ENCODE results near the gene ACTMAP.

ACTMAP gene

GRCh38 chr19:40695881-40696280 lies 54.4 kb downstream of the ACTMAP start:
- DNase-seq (ENCODE audit: insufficient read length) (no peak), FAIRE-seq (no peak)
- TF ChIP-seq POLR2A (IDR thresholded peaks at IDR 0.05; ENCODE audit: low read depth, low read length) (no peak), TAF1 (IDR thresholded peaks at IDR 0.05; ENCODE audit: borderline replicate concordance, low read depth, low read length) (no peak), POLR2AphosphoS5 (IDR thresholded peaks at IDR 0.05; ENCODE audit: low read depth, low read length) (no peak)

DNA sequence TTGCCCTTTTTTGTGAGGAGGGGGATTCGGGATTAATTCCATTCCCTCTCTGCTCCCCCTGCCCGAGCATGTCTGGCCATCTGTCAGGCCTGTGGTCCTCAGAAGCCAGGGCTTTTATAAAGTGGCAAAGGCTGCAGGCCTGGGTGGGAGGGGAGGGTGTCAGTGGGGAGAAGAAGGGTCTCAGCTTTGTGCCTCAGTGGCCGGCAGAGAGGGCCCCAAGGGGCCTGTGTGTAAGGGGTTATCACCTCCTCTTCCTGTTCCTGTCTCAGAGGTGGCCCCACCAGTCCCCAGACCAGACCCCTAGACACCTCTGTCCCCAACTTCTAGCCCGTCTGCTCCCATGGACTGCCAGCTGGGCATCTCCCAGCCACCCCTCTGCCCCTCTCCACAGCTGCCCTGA lies 56.4 kb downstream of the ACTMAP start:
- TF ChIP-seq POLR2AphosphoS5 (IDR thresholded peaks at IDR 0.05; ENCODE audit: low read depth, low read length) (no peak), TAF1 (IDR thresholded peaks at IDR 0.05; ENCODE audit: borderline replicate concordance, low read depth, low read length) (no peak), POLR2A (IDR thresholded peaks at IDR 0.05; ENCODE audit: low read depth, low read length) (no peak)
- FAIRE-seq (no peak), DNase-seq (ENCODE audit: insufficient read length) (no peak)

GRCh38 chr19:40693150-40693788 lies 57.0 kb downstream of the ACTMAP start:
- DNase-seq (ENCODE audit: insufficient read length) (no peak), FAIRE-seq (no peak)
- TF ChIP-seq POLR2AphosphoS5 (IDR thresholded peaks at IDR 0.05; ENCODE audit: low read depth, low read length), result no peak
- no peak for TF ChIP-seq TAF1 (IDR thresholded peaks at IDR 0.05; ENCODE audit: borderline replicate concordance, low read depth, low read length)
- no peak for TF ChIP-seq POLR2A (IDR thresholded peaks at IDR 0.05; ENCODE audit: low read depth, low read length)

DNA sequence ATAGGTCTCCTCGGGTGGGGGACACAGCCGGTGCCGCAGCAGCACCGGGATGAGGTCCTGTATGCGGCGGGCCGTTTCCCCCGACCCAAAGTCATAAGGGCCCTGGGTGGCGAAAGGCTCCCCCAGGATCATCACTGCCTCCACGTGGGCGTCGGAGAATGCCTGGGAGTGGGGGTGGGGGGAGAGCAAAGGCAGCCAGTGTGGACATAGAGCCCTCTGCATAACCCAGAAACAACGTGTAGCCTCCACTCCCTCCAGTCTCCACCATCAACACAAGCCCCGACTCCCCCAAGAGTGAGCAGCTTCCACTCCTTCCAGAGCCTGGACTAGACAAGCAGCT lies 58.1 kb downstream of the ACTMAP start:
- no peak for FAIRE-seq
- no peak for DNase-seq (ENCODE audit: insufficient read length)
- TF ChIP-seq POLR2AphosphoS5 (IDR thresholded peaks at IDR 0.05; ENCODE audit: low read depth, low read length) (no peak), TAF1 (IDR thresholded peaks at IDR 0.05; ENCODE audit: borderline replicate concordance, low read depth, low read length) (no peak), POLR2A (IDR thresholded peaks at IDR 0.05; ENCODE audit: low read depth, low read length) (no peak)

DNA sequence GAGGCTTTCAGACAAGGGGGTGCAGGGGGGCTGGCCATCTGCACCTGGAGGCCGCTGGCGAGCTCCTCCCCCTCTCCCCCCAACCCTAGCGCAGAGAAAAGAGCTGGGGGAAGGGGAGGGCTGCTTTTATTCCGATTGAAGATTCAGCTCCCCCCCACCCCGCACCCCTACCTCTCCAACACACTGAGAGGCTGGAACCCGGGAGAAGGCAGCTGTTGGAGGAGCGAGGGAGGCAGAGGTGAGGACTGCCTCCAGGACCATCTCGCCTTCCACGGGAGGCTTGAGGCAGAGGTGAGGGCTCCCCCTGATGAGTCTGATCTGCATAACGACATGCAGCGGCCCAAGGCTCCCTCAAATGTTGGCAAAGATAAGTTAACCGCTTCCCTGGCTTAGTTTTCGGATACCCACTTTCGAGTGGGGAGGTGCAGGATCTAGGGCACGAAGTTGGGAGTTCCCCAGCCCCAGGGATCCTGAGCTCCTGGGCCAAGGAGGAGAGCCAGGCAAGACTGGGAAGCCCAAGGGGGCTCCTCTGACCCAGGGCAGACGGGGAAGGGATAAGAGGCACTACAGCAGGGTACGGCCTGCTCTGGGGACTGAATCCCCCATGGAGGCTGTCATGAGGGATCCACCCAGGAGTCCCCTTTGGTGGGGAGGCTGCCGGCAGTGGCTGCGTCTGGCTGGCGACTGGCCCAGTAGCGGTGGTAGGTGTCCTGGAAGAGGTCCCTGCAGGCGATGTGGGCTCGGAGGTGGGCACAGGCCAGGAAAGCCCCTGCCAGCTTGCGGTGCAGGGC lies 58.7 kb downstream of the ACTMAP start:
- no peak for DNase-seq (ENCODE audit: insufficient read length)
- FAIRE-seq, result no peak
- TF ChIP-seq POLR2AphosphoS5 (IDR thresholded peaks at IDR 0.05; ENCODE audit: low read depth, low read length), result no peak
- TF ChIP-seq POLR2A (IDR thresholded peaks at IDR 0.05; ENCODE audit: low read depth, low read length), result no peak
- no peak for TF ChIP-seq TAF1 (IDR thresholded peaks at IDR 0.05; ENCODE audit: borderline replicate concordance, low read depth, low read length)

Measured in GM12892 (cell line).